ENCODE results near the gene STRIP1.

STRIP1 gene

GRCh38 chr1:110034451-110035235, at the start of gene STRIP1:
Gene STRIP1 (plus strand): TSS chr1:110034624. CDS start chr1:110034638, 14 bp downstream.
- DNase-seq = peak; percentile 98

DNA sequence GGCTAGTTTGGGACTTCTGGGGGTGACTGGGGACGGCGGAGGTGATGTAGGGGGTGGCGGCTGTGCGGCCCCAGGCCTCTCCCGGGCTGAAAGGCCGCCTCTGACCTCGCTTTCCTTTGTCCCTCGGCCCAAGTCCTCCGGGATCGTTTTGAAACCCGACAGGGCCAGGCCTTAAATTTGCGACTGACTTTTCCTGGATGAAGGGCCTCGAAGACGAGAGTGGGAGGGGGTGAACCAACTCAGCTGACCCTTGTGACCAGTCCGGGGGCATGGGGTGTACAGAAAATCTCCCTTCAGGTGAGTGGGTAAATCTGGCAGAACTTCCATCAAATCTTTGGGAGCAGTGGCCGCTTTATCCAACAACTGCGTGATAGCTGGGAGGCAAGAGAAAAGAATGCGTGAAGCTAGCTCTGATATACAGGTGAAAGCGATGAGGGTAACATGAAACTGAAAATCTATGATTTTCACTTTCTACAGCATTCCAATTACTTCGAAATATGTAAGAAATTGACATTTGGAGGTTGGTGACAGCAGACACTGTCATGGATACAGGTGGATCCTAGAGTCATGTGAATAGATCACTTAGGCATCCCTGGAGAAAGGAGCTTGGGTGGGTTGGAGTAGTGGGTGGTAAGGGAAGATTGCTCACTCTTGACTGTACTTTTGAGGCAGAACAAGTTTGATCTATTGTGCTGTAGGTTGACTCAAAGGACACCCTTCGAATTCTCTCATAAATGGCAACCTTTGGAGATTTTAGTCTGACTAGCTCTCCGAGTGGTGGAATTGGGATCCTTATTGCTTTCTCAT, 49.0 kb upstream of the STRIP1 start:
- DNase-seq = no peak

- no peak for DNase-seq
These were observed 48.4 kb upstream of the STRIP1 start for GRCh38 chr1:109986054-109986444.

- no peak for DNase-seq
These were observed 46.0 kb upstream of the STRIP1 start for GRCh38 chr1:109988349-109988914.

GRCh38 chr1:109989506-109990301, 44.7 kb upstream of the STRIP1 start:
- peak; percentile 47 for DNase-seq

DNA sequence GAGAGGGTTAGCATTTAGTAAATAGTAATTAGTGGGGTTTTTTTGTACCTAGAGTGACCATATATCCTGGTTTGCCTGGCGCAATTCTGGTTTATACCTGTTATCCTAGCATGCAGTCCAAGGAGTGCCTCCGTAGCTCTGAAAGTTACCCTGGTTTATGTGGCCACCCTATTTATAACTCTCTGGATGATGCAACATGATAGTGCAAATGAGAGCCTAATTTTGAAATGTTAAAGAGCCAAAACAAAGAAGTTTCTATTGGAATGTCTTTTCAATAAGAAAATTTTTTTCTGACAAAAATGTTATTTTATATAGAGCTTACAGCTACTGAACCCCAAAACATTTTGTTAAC, 44.1 kb upstream of the STRIP1 start:
- DNase-seq = no peak

DNA sequence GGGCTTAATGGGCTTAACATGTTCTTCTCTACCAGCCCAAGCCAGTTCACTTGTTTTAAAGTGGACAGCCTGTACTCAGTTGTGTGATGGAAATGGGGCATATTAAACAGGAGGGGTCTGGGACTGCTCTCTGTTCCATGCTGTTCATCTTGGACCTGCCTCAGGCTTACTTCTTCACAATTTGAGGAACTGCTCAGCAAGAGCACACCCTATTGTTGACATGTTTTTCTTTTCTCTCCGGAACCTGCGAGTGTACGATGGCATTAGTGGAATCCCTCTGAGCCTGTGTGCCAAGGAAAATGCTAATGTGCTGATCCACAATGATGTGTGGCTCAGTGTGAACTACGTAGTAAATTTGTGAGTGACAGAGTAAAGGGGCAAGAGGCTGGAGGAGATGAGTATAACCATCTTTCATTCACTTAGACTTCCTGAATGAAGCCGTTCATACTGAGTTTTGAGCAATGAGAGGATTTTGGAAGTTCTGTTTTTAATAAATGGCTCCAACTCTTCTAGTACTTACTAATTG, 43.0 kb upstream of the STRIP1 start:
- DNase-seq = no peak

DNA sequence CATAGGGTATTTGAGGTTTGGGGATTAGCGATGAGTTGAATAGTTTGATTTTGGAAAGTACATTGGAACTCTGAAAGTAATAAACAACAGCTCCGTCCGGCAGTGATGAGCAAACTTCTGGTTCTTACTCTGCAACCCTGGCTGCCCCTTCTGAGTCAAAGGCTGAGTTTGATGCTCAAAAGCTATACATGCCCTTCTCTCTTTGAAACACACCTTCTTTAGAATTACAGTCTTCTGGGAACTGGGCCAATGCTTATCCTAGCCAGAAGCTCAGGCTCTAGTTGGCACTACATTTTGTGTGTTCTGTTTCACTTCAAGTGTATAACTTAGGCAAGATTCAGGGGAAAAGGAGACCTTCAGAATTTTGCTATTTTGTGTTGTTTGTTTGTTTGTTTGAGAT, 40.5 kb upstream of the STRIP1 start:
- no peak for DNase-seq

GRCh38 chr1:109994654-109995053, 39.8 kb upstream of the STRIP1 start:
- no peak for DNase-seq

- no peak for DNase-seq
These were observed 38.9 kb upstream of the STRIP1 start for GRCh38 chr1:109995536-109995935.

DNA sequence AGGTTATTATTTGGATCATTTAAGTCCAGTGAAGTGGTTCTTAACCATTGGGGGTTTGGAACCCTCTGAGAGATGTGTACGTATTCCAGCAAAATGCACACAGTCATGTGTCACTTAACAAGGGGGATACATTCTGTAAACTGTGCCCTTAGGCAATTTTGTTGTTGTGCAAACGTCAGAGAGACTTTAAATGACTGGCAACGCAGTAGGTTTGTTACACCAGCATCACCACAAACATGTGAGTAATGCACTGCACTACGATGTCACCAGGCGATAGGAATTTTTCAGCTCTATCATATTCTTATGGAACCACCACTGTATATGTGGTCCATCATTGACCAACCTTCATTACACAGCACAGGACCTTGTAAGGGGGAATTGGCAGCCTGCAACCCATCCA, 37.9 kb upstream of the STRIP1 start:
- peak; percentile 32 for DNase-seq

DNA sequence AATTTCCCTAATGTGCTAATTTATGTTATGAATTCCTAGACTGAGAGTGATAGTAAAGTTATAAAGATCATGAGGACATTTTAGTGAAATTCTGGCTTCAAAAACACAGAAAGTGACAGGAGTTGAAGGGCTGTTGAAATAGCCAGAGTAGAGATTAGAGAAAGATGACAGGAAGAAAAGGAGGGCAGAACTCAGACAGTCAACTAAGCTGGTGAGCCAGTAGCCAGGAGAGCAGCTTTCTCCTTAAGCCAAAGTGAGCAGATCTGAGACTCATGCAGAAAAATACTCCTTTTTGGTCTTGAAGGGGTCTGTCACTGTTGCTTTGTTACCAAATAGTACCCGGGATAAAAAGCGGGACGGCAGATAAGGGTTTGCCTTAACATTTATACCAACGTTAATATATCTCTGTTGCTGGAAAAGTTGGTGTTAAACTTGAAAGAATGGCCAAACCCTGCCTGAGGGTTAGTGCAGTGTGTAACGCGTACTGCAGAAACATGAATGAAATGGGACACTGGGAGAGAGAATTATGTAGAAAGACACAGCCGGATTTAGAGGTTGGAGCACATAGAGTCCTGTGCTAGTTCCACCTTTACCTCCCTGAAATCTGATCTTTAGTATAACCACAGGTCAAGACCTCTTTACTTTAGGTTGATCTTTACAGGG, 37.1 kb upstream of the STRIP1 start:
- DNase-seq = no peak

- no peak for DNase-seq
These were observed 36.6 kb upstream of the STRIP1 start for GRCh38 chr1:109997867-109998229.

GRCh38 chr1:110002695-110003094, 31.7 kb upstream of the STRIP1 start:
- DNase-seq = peak; percentile 25

- DNase-seq = peak; percentile 98
These were observed 30.5 kb upstream of the STRIP1 start for GRCh38 chr1:110003747-110004428.

DNA sequence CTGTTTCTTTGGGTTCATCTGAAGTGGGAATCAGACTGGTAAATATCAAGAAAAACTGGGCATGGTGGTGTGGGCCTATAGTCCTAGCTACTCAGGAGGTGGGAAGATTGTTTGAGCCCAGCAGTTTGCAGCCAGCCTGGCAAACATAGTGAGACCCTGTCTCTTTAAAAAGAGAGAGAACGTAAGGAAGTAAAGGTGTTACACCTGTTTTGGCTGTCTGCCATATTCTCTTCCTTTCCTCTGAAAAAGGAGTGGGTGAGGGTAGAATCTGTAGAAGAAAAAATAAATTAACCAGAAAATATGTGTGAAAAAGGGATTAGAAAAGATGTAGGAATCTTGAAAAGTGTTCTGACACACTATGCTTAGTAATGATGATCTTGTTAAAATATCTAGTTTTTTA, 29.8 kb upstream of the STRIP1 start:
- no peak for DNase-seq

DNA sequence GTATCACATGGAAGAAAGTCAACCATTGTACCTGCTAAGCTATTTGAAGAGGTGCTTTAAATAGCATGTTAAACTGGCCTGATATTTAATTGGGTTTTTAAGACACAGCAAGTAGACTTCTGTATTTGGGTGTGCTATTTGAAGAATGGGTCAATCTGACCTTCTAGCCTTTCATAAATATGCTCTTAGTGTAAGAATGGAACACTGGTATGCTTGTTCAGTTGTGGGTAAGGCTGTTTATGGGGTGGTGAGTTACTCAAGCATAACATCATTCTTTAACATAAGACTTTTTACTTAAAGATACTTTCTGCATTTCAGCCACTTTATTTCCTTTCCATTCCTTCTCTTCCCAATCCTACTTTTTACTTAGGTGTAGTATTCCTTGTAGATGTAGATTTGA, 28.5 kb upstream of the STRIP1 start:
- peak; percentile 48 for DNase-seq

GRCh38 chr1:110006516-110006915, 27.9 kb upstream of the STRIP1 start:
- no peak for DNase-seq

GRCh38 chr1:110007046-110007830, 27.2 kb upstream of the STRIP1 start:
- no peak for DNase-seq

- no peak for DNase-seq
These were observed 25.4 kb upstream of the STRIP1 start for GRCh38 chr1:110008971-110009565.

Data from fibroblast of upper back skin (primary cell).